HepG2 (cell line): ENCODE results near the gene AUNIP. TPM values are rescaled to one million over a fixed set of nuclear protein-coding genes. Genes with fewer than 3 reads are reported as not detected.
A peak's percentile ranks its signal among the peaks of the same experiment; 100 is the strongest.

Source experiments
- ATRX ChIP-seq: sonication (generic); formaldehyde crosslinking; IDR thresholded peaks from 2 replicates; pipeline ENCODE4 v1.4.0; 2020; ENCODE audit warnings: missing genetic modification reagents, borderline replicate concordance
- ETV5 ChIP-seq: IDR thresholded peaks from 2 replicates; pipeline ENCODE4 v1.6.1; 2018; ENCODE audit warnings: missing biosample characterization, missing genetic modification reagents, inconsistent platforms, borderline replicate concordance
- GLI4 ChIP-seq: sonication (generic); formaldehyde crosslinking; IDR thresholded peaks from 2 replicates; pipeline ENCODE4 v1.5.1; 2020; ENCODE audit warnings: missing genetic modification reagents, mild to moderate bottlenecking, moderate library complexity, borderline replicate concordance
- MEF2D ChIP-seq: sonication (generic); formaldehyde crosslinking; IDR thresholded peaks from 2 replicates; pipeline ENCODE4 v1.5.1; 2020; ENCODE audit warnings: mild to moderate bottlenecking, missing genetic modification reagents
- MNT ChIP-seq: fragments of 450-650 bp; IDR thresholded peaks from 2 replicates; pipeline ENCODE4 v1.6.1; 2016
- NCOA5 ChIP-seq: sonication (generic); formaldehyde crosslinking; IDR thresholded peaks from 2 replicates; pipeline ENCODE4 v1.4.0; 2020; ENCODE audit warnings: missing genetic modification reagents
- PRPF4 ChIP-seq: fragments of 200-400 bp; formaldehyde crosslinking; IDR thresholded peaks from 2 replicates; pipeline ENCODE4 v1.6.1; 2016; ENCODE audit warnings: low read length, low read depth; ENCODE audit not compliant: poor library complexity, severe bottlenecking
- SKIL ChIP-seq: sonication (generic); formaldehyde crosslinking; IDR thresholded peaks from 2 replicates; pipeline ENCODE4 v1.8.0; 2022; ENCODE audit warnings: missing genetic modification reagents, mild to moderate bottlenecking, moderate library complexity, borderline replicate concordance
- TIGD3 ChIP-seq: sonication (generic); formaldehyde crosslinking; IDR thresholded peaks from 2 replicates; pipeline ENCODE4 v1.5.1; 2020; ENCODE audit warnings: mild to moderate bottlenecking, missing genetic modification reagents, borderline replicate concordance
- ZNF251 ChIP-seq: sonication (generic); formaldehyde crosslinking; IDR thresholded peaks from 2 replicates; pipeline ENCODE4 v1.9.0; 2021; ENCODE audit warnings: mild to moderate bottlenecking, missing genetic modification reagents
- ZNF281 ChIP-seq: sonication (generic); formaldehyde crosslinking; IDR thresholded peaks from 2 replicates; pipeline ENCODE4 v1.4.0; 2020; ENCODE audit warnings: missing genetic modification reagents, borderline replicate concordance
- ZNF496 ChIP-seq: sonication (generic); formaldehyde crosslinking; IDR thresholded peaks from 2 replicates; pipeline ENCODE4 v1.8.1; 2023; ENCODE audit warnings: mild to moderate bottlenecking, moderate library complexity, missing genetic modification reagents; ENCODE audit not compliant: insufficient replicate concordance
- ZNF652 ChIP-seq: IDR thresholded peaks from 2 replicates; pipeline ENCODE4 v1.6.1; 2016; ENCODE audit warnings: low read depth, borderline replicate concordance
- ZNF691 ChIP-seq: sonication (generic); formaldehyde crosslinking; IDR thresholded peaks from 2 replicates; pipeline ENCODE4 v1.4.0; 2020; ENCODE audit warnings: missing genetic modification reagents, low read depth, mild to moderate bottlenecking, borderline replicate concordance
- ZNF746 ChIP-seq: sonication (generic); formaldehyde crosslinking; IDR thresholded peaks from 2 replicates; pipeline ENCODE4 v1.8.0; 2022; ENCODE audit warnings: mild to moderate bottlenecking, missing genetic modification reagents
- ZNF782 ChIP-seq: sonication (generic); formaldehyde crosslinking; IDR thresholded peaks from 2 replicates; pipeline ENCODE4 v1.4.0; 2020; ENCODE audit warnings: missing genetic modification reagents, mild to moderate bottlenecking, borderline replicate concordance
- ZSCAN5A ChIP-seq: sonication (generic); formaldehyde crosslinking; IDR thresholded peaks from 2 replicates; pipeline ENCODE4 v1.8.0; 2022; ENCODE audit warnings: mild to moderate bottlenecking, missing genetic modification reagents, borderline replicate concordance
- polyA plus RNA-seq, 8 experiments: library from polyadenylated mRNA; depleted of rRNA in 3 of 8; stranded (reverse) in 7 of 8; unstranded in 1 of 8; fragments of >200 nt; fragmentation: Illumina TruSeq in 4 of 8; extraction: Trizol in 4 of 8; gene quantifications; 2 replicates each; pipeline versions ENCODE4 v1.2.1 to v1.2.3, GENCODE V29; 2011 to 2016; ENCODE audit warnings: low read depth in 4 of 8, missing spikeins in 1 of 8, mixed read lengths in 1 of 8; ENCODE audit not compliant: insufficient read depth in 1 of 8
- total RNA-seq, 5 experiments: library from RNA; depleted of rRNA; stranded (reverse); fragments of >200 nt; fragmentation: Illumina TruSeq; extraction: Trizol; gene quantifications; 2 replicates each; pipeline ENCODE4 v1.2.3, GENCODE V29; 2016; ENCODE audit warnings: low read depth in 1 of 5

AUNIP gene
- total and polyA plus RNA-seq, 2 of the 13 experiments (the other 11 are each of a cell fraction or from before 2014, with no cell fraction given): 3.8 to 12.3 TPM

GRCh38 chr1:25819491-25820246 is 39.6 kb downstream of the AUNIP start, which contains the start of gene MTFR1L (continued):
- TF ChIP-seq MEF2D (CRISPR knock-in tag): peak; percentile 80; the same call in 1 of the 2 replicates
- TF ChIP-seq ATRX (CRISPR knock-in tag): no peak
- no peak for TF ChIP-seq ZNF251
- TF ChIP-seq ZNF746 (CRISPR knock-in tag): no peak
- TF ChIP-seq MNT: no peak
- TF ChIP-seq ZSCAN5A: no peak; the same call in 1 of the 2 replicates
- TF ChIP-seq PRPF4: no peak
- no peak for TF ChIP-seq ZNF496 (CRISPR knock-in tag)
- peak; percentile 92 for TF ChIP-seq ETV5 (CRISPR knock-in tag)
- no peak for TF ChIP-seq NCOA5 (CRISPR knock-in tag)
- no peak for TF ChIP-seq ZNF652 (CRISPR knock-in tag)
- 0 out of 2 replicates have a peak, but pooled peaks have one; percentile 22 for TF ChIP-seq TIGD3
- no peak for TF ChIP-seq GLI4
- peak; percentile 48; the same call in 1 of the 2 replicates for TF ChIP-seq SKIL (CRISPR knock-in tag)
- peak; percentile 67; the same call in 1 of the 2 replicates for TF ChIP-seq ZNF691 (CRISPR knock-in tag)
- TF ChIP-seq ZNF281 (CRISPR knock-in tag): no peak
- TF ChIP-seq ZNF782 (CRISPR knock-in tag): no peak; the same call in 1 of the 2 replicates
